Embryonic facial prominence (tissue), 1 donor: Measurements from ENCODE around the gene XXYLT1.

Experiments
- DNase-seq: peaks from one replicate; pipeline ENCODE4 v3.0.0-alpha.2; 2016; ENCODE audit errors: extremely low spot score

The XXYLT1 gene

GRCh38 chr3:195185583-195185982 lies 85.4 kb downstream of the XXYLT1 start:
- no peak for DNase-seq

GRCh38 chr3:195184716-195185421 lies 86.1 kb downstream of the XXYLT1 start:
- DNase-seq = no peak

GRCh38 chr3:195183071-195183776 lies 87.7 kb downstream of the XXYLT1 start:
- no peak for DNase-seq

GRCh38 chr3:195182470-195182795 lies 88.5 kb downstream of the XXYLT1 start:
- DNase-seq = no peak

GRCh38 chr3:195181741-195182469 lies 89.1 kb downstream of the XXYLT1 start:
- DNase-seq = no peak

GRCh38 chr3:195181113-195181498 lies 89.9 kb downstream of the XXYLT1 start:
- DNase-seq = no peak

- no peak for DNase-seq
Measured at GRCh38 chr3:195180490-195181112, 90.4 kb downstream of the XXYLT1 start.

- no peak for DNase-seq
Measured at GRCh38 chr3:195179776-195180489, 91.0 kb downstream of the XXYLT1 start.

GRCh38 chr3:195178124-195178910 lies 92.6 kb downstream of the XXYLT1 start:
- DNase-seq = no peak

- DNase-seq = no peak
Measured at GRCh38 chr3:195177422-195178123, 93.4 kb downstream of the XXYLT1 start.

GRCh38 chr3:195176776-195177175 lies 94.2 kb downstream of the XXYLT1 start:
- DNase-seq = no peak

- DNase-seq = no peak
Measured at GRCh38 chr3:195175476-195176337, 95.3 kb downstream of the XXYLT1 start.

- DNase-seq = no peak
Measured at GRCh38 chr3:195175076-195175475, 95.9 kb downstream of the XXYLT1 start.

GRCh38 chr3:195173657-195174056 lies 97.3 kb downstream of the XXYLT1 start:
- no peak for DNase-seq

GRCh38 chr3:195172896-195173295 lies 98.1 kb downstream of the XXYLT1 start:
- DNase-seq = no peak

GRCh38 chr3:195172039-195172684 lies 98.8 kb downstream of the XXYLT1 start:
- DNase-seq = no peak

- DNase-seq = no peak
Measured at GRCh38 chr3:195171093-195171873, 99.7 kb downstream of the XXYLT1 start.

- no peak for DNase-seq
Measured at GRCh38 chr3:195170496-195170895, 100.5 kb downstream of the XXYLT1 start.
